HG02840 (cell line): ENCODE data around the gene GNPDA1.

Experiments used
- ATAC-seq: cut with Tn5 transposase; IDR thresholded peaks from one replicate; pipeline ENCODE4 v1.9.1; 2021; ENCODE audit warnings: mild to moderate bottlenecking, moderate library complexity, moderate number of reproducible peaks; ENCODE audit not compliant: unreplicated experiment, low FRiP score

GNPDA1 gene

GRCh38 chr5:141997358-141997960, 15.4 kb downstream of the GNPDA1 start:
- ATAC-seq: no peak

- no peak for ATAC-seq
Measured at GRCh38 chr5:141995656-141996055, 17.2 kb downstream of the GNPDA1 start.

DNA sequence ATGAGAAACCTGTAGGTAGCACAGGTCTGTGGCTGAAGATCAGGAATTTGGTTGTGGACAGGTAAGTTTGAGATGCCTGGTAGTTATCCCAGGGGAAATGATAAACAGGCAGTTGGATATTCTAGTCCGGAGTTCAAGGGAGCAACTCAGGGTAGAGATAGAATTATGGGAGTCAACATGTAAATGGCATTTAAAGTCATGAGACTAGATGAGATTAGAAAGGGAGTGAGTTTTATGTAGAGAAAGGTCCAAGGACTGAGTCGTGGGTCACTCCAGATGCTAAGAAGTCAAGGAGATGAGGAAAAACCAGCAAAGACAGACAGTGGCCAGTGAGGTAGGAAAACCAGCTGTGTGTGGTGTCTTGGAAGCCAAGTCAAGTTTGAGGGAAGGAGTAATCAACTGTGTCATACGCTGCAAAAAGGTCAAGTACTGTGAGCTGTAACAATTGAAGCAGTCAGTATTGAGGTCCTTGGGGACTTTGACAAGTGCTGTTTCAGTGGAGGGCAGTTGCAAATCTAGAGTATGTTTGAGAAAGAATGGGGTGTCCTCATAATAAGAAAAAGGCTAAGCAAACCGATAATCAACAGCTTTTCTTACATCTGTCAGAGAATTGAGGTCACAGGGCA, 18.2 kb downstream of the GNPDA1 start:
- ATAC-seq: no peak

DNA sequence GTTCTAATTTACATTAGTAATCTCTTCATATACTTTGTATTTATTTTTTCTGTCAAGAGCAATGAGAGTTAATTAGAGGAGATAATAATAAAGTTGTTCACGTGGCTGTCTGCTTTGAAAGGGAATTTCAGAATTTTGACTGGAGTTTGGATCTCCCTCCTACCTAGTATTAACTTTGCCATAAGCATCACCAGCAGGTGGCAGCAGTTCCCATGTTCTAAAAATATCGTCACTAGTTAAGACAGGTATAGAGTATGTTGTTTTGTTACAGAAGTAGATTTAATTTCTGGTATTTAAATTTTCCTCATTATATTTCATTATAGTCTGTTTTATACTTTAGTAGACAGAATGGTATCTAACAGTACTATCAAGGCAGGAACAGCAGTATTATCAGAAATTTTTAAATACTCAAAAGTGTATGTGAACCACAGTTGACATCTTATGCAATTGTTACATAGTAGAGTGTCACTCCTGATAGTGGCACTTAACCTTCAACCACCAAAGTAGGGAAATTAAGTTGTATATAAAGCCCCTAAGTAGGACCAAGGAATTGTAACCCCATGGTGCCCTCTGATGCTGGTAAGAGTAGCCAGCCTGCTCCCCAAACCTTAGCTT, 20.4 kb downstream of the GNPDA1 start:
- no peak for ATAC-seq

GRCh38 chr5:141989720-141990119, 23.1 kb downstream of the GNPDA1 start:
- ATAC-seq: no peak

DNA sequence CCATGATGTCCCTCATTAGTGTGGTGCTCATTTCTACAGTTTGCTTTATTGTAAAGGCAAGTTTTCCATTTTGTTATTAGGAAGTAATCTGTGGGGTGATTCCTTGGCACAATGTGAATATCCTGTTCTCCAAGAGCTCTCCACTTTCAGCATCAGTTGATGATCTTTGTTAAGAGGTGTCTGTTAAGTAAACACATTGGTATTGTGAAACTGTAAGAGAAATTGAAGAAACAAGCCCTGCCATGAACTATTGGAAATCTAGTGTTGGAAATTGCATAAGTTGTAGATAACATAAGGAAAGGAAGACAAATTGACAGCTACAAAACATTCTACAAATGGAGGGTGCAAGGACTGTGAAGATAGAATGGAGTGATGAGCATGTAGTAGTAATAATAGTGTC, 26.8 kb downstream of the GNPDA1 start:
- no peak for ATAC-seq

GRCh38 chr5:141982626-141983025, 30.2 kb downstream of the GNPDA1 start:
- ATAC-seq: no peak

- ATAC-seq: no peak
Measured at GRCh38 chr5:141978389-141978788, 34.4 kb downstream of the GNPDA1 start.

- ATAC-seq: no peak
Measured at GRCh38 chr5:141976176-141976575, 36.7 kb downstream of the GNPDA1 start.

DNA sequence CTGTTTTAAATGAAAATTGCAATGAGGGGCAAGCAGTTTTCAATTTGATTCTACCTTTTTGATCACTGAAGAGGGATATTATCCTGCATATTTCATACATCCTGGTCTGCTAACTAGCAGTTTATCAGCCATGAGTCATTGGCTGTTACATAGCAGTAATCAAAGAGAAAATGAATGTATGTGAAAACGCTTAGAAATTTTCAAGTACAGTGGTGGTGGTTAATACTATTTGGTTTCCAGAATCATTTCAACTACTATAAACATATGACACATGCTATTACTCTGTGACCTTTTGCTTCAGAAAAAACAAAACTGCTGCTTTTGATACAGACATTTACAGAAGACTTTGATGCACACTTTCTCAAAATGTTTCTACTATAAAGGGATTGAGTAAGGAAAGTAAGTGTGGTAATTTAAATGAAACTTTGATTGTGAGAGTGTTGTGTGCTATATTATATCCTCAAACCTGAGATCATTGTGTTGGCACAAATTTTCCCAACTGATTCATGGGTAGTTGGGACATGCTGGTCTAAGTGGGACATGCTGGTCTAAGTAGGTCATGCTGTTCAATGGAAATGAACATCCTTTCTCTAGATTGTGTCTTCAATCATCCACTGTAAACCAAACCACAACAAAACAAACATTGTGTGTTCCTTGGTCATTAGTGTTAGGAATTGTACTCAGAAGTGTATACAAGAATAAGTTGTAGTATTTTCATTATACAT, 38.8 kb downstream of the GNPDA1 start:
- no peak for ATAC-seq

DNA sequence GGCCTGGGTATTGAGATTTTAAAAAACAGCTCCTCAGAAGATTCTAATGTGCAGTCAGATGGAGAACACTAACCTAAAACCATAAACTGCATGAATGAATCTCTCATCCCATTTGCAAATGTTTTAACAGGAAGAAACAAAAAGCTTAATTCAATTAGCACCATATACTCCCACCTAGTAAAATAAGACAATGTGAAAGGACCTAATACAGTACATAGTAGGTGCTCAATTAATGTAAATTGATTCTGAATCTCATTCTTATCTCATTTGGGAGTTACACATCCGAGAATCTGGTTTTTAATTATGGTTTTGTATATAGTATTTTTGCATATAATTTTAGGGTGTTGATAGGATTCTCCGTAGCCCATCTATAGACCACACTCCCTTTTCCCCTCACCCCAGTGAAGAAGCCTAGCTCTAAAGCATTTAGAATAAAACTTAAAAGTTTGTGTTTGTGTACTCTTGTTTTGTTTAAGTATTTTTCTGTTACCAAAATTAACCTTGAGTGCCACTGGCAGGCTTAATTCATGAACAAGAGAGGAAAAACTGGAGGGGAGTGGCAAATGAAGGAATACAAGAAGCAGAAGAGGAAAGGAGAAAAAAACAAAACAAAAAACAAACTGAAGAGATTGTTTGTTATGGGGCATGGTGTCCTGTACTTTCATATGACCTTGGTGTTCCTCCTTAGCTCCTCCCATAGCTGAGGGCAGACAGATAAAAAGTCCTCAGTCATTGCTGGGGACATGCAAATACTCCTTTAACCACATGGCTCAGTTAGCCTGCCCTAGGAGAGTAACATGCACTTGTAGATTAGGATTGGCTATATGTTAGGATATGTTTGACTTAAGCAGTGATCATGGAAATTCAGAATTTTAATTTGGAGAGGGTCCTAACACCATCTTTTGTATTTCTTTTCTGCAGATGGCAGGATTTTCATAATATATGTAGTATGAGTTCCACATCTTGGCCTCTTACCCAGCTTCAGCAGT, 42.8 kb downstream of the GNPDA1 start:
- ATAC-seq: peak; percentile 40

- ATAC-seq: peak; percentile 90
Measured at GRCh38 chr5:141968914-141969608, 43.8 kb downstream of the GNPDA1 start, which contains the start of gene RNF14. TSS of gene RNF14 (plus strand) at chr5:141969105. CDS start at chr5:141973589, 4,484 bp downstream.

GRCh38 chr5:141966963-141967333, 45.9 kb downstream of the GNPDA1 start:
- ATAC-seq: no peak

- no peak for ATAC-seq
Measured at GRCh38 chr5:141966275-141966962, 46.4 kb downstream of the GNPDA1 start.

DNA sequence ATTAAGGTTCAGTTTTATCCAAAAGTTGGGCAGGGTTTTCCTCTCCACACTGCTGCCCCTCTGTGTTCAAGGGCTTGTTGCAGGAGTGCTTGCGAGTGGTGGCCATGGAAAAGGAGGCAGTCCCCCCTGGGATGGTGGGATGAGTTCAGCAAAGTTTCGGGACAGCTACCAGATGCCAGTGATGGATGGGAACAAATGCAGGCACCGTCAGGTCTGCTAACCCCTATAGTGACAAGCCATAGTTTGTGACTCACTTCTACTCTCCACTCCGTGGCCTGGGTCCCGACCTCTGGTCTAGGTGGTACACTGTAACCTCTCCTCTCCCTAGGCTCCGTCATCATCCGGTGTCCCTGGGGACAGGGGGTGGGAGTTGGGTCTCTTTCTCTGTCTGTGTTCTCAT, 47.8 kb downstream of the GNPDA1 start:
- no peak for ATAC-seq

DNA sequence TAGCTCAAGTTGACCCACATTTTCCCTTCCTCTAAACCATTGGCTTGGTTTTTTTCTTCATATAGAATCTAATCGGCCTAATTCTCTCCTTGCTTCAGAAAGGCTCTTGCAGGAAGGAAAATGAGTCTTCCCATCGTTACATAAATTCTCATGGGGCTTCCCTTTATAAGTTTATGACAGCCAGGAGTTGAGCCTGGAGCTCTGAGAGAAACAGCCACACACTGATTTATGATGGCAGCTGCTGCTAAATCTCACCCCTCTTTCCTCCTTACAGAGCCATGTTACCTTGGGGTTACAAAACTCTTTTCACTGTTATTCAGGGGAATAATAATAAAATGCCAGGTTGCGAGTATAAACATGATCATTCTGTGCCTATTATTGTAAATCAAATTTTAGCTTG, 49.1 kb downstream of the GNPDA1 start:
- ATAC-seq: no peak

- ATAC-seq: no peak
Measured at GRCh38 chr5:141961466-141961865, 51.4 kb downstream of the GNPDA1 start.

GRCh38 chr5:141960449-141961323, 52.1 kb downstream of the GNPDA1 start:
- ATAC-seq: peak; percentile 91
